ENCODE results near the gene CELA2B. TPM values are rescaled to one million over a fixed set of nuclear protein-coding genes. Genes with fewer than 3 reads are reported as not detected.
A peak's percentile ranks its signal among the peaks of the same experiment; 100 is the strongest.

CELA2B gene
- total and polyA plus RNA-seq, 10 of the 15 experiments (the other 5 are each of a cell fraction or from before 2014, with no cell fraction given): not detected

GRCh38 chr1:15526490-15527339, 50.8 kb downstream of the CELA2B start, which contains the start of gene DNAJC16 (continued):
- TF ChIP-seq ZBTB4 (CRISPR knock-in tag; IDR thresholded peaks at IDR 0.05) (peak; percentile 85; the same call in 1 of the 2 replicates), YY1 (IDR thresholded peaks at IDR 0.05; ENCODE audit: low read depth, low read length) (peak; percentile 67), KDM1A (IDR thresholded peaks at IDR 0.05; ENCODE audit: borderline replicate concordance) (no peak), TCF3 (IDR thresholded peaks at IDR 0.05; ENCODE audit: borderline replicate concordance, insufficient read depth, low read depth, low read length) (no peak), GABPA (IDR thresholded peaks at IDR 0.05; ENCODE audit: low read depth) (no peak), SREBF1 (IDR thresholded peaks at IDR 0.05; ENCODE audit: low read length) (no peak), EED (IDR thresholded peaks at IDR 0.05; ENCODE audit: low read depth) (0 out of 2 replicates have a peak, but pooled peaks have one; percentile 58), CHD2 (IDR thresholded peaks at IDR 0.05; ENCODE audit: borderline replicate concordance, low read depth, low read length) (peak; percentile 59; the same call in 1 of the 2 replicates), NRF1 (conservative IDR thresholded peaks at IDR 0.05; ENCODE audit: low read depth, low read length) (no peak), CEBPB (IDR thresholded peaks at IDR 0.05; ENCODE audit: borderline replicate concordance in 1 of 2, low read depth in 2 of 2, low read length in 2 of 2) (no peak), IRF5 (IDR thresholded peaks at IDR 0.05; ENCODE audit: borderline replicate concordance) (no peak), ZBED1 (IDR thresholded peaks at IDR 0.05; ENCODE audit: borderline replicate concordance) (no peak), SMC3 (IDR thresholded peaks at IDR 0.05; ENCODE audit: borderline replicate concordance, low read length) (no peak), DPF2 (IDR thresholded peaks at IDR 0.05) (peak; percentile 76; the same call in 1 of the 2 replicates), ZZZ3 (IDR thresholded peaks at IDR 0.05; ENCODE audit: control insufficient read depth, insufficient read length, low read depth) (no peak), MYB (IDR thresholded peaks at IDR 0.05; ENCODE audit: borderline replicate concordance, low read depth, low read length) (no peak), LARP7 (IDR thresholded peaks at IDR 0.05) (peak; percentile 75), CREB1 (IDR thresholded peaks at IDR 0.05; ENCODE audit: low read depth) (peak; percentile 68), CBFB (IDR thresholded peaks at IDR 0.05; ENCODE audit: low read depth) (peak; percentile 64; the same call in 1 of the 2 replicates), HCFC1 (IDR thresholded peaks at IDR 0.05; ENCODE audit: low read length) (peak; percentile 79)
- TF ChIP-seq, protein P1, sequence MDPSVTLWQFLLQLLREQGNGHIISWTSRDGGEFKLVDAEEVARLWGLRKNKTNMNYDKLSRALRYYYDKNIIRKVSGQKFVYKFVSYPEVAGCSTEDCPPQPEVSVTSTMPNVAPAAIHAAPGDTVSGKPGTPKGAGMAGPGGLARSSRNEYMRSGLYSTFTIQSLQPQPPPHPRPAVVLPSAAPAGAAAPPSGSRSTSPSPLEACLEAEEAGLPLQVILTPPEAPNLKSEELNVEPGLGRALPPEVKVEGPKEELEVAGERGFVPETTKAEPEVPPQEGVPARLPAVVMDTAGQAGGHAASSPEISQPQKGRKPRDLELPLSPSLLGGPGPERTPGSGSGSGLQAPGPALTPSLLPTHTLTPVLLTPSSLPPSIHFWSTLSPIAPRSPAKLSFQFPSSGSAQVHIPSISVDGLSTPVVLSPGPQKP (IDR thresholded peaks at IDR 0.05; ENCODE audit: low read depth, low read length): 0 out of 2 replicates have a peak, but pooled peaks have one; percentile 21
- TF ChIP-seq, protein P2, sequence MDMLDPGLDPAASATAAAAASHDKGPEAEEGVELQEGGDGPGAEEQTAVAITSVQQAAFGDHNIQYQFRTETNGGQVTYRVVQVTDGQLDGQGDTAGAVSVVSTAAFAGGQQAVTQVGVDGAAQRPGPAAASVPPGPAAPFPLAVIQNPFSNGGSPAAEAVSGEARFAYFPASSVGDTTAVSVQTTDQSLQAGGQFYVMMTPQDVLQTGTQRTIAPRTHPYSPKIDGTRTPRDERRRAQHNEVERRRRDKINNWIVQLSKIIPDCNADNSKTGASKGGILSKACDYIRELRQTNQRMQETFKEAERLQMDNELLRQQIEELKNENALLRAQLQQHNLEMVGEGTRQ (IDR thresholded peaks at IDR 0.05; ENCODE audit: borderline replicate concordance, low read depth, low read length): peak; percentile 97

All from GM12878 (cell line).